ENCODE results near the gene MAEL.

The MAEL gene

GRCh38 chr1:167059045-167059808 lies 70.1 kb downstream of the MAEL start:
- DNase-seq: peak; percentile 86

- no peak for DNase-seq
Measured at GRCh38 chr1:167059809-167060107, 70.7 kb downstream of the MAEL start.

- no peak for DNase-seq
Measured at GRCh38 chr1:167060141-167061072, 71.3 kb downstream of the MAEL start.

- no peak for DNase-seq
Measured at GRCh38 chr1:167061073-167061464, 72.0 kb downstream of the MAEL start.

- no peak for DNase-seq
Measured at GRCh38 chr1:167064621-167065020, 75.5 kb downstream of the MAEL start.

- DNase-seq: no peak
Measured at GRCh38 chr1:167065471-167065870, 76.4 kb downstream of the MAEL start.

- peak; percentile 54 for DNase-seq
Measured at GRCh38 chr1:167066333-167067122, 77.4 kb downstream of the MAEL start.

- no peak for DNase-seq
Measured at GRCh38 chr1:167067904-167068303, 78.8 kb downstream of the MAEL start.

GRCh38 chr1:167068761-167069160 lies 79.7 kb downstream of the MAEL start:
- no peak for DNase-seq

GRCh38 chr1:167071286-167071685 lies 82.2 kb downstream of the MAEL start:
- no peak for DNase-seq
